ENCODE measurements around the gene TAP2.

Gene TAP2

GRCh38 chr6:32796848-32797776 lies 41.4 kb downstream of the TAP2 start:
- H3K36me3 ChIP-seq (ENCODE audit: control insufficient read depth, insufficient read depth, low read length), result no peaks in the 10 kb centered on the region
- peaks cover 9% of the 10 kb centered on the region for H3K27me3 ChIP-seq (ENCODE audit: control insufficient read depth, insufficient read depth, low read length, poor library complexity, severe bottlenecking)
- no peak overlapping the region for H3K27ac ChIP-seq (ENCODE audit: insufficient read depth, low read depth, low read length, poor library complexity, severe bottlenecking)
- H3K4me3 ChIP-seq (ENCODE audit: insufficient read depth, low read depth, low read length), result no peak overlapping the region
- WGBS, 2 experiments, result 26 to 30% methylated on average over 30 of the region's 30 CpGs
- no peaks in the 10 kb centered on the region for H3K4me1 ChIP-seq (ENCODE audit: control insufficient read depth, insufficient read depth, low read length)
- H3K9me3 ChIP-seq (ENCODE audit: control insufficient read depth, low read length), result no peaks in the 10 kb centered on the region

- no peaks in the 10 kb centered on the region for H3K9me3 ChIP-seq (ENCODE audit: control insufficient read depth, low read length)
- H3K36me3 ChIP-seq (ENCODE audit: control insufficient read depth, insufficient read depth, low read length), result no peaks in the 10 kb centered on the region
- no peak overlapping the region for H3K4me3 ChIP-seq (ENCODE audit: insufficient read depth, low read depth, low read length)
- H3K4me1 ChIP-seq (ENCODE audit: control insufficient read depth, insufficient read depth, low read length), result no peaks in the 10 kb centered on the region
- peaks cover 9% of the 10 kb centered on the region for H3K27me3 ChIP-seq (ENCODE audit: control insufficient read depth, insufficient read depth, low read length, poor library complexity, severe bottlenecking)
- 88 to 95% methylated on average over 2 of the region's 2 CpGs for WGBS, 2 experiments
- no peak overlapping the region for H3K27ac ChIP-seq (ENCODE audit: insufficient read depth, low read depth, low read length, poor library complexity, severe bottlenecking)
Measured at GRCh38 chr6:32794510-32794909, 44.0 kb downstream of the TAP2 start.

- 79 to 85% methylated on average over 3 of the region's 3 CpGs for WGBS, 2 experiments
- H3K27me3 ChIP-seq (ENCODE audit: control insufficient read depth, insufficient read depth, low read length, poor library complexity, severe bottlenecking), result peaks cover 9% of the 10 kb centered on the region
- H3K4me3 ChIP-seq (ENCODE audit: insufficient read depth, low read depth, low read length), result no peak overlapping the region
- H3K27ac ChIP-seq (ENCODE audit: insufficient read depth, low read depth, low read length, poor library complexity, severe bottlenecking), result no peak overlapping the region
- H3K4me1 ChIP-seq (ENCODE audit: control insufficient read depth, insufficient read depth, low read length), result no peaks in the 10 kb centered on the region
- no peaks in the 10 kb centered on the region for H3K9me3 ChIP-seq (ENCODE audit: control insufficient read depth, low read length)
- H3K36me3 ChIP-seq (ENCODE audit: control insufficient read depth, insufficient read depth, low read length), result no peaks in the 10 kb centered on the region
Measured at GRCh38 chr6:32792901-32793435, 45.6 kb downstream of the TAP2 start.

DNA sequence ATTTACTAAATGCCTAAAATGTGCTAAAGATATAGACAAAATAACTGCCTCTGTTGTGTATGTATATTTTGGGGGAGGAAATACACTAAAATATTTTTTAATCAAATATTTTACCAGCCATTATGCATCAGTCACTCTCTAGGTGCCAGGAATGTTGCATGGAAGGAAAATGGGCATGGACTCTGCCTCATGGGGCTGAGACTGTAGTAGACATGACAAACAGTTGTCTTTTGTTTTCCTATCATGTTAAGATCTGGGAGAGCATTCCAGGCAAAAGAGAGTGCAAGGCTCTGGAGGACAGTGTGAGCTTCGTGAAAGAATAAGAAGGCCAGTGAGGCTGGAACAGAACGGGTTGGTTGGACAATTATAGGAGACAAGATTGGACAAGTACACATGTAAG lies 48.2 kb downstream of the TAP2 start:
- WGBS, 2 experiments, result 78 to 84% methylated on average over 2 of the region's 2 CpGs
- no peak overlapping the region for H3K27ac ChIP-seq (ENCODE audit: insufficient read depth, low read depth, low read length, poor library complexity, severe bottlenecking)
- no peak overlapping the region for H3K4me3 ChIP-seq (ENCODE audit: insufficient read depth, low read depth, low read length)
- H3K4me1 ChIP-seq (ENCODE audit: control insufficient read depth, insufficient read depth, low read length), result no peaks in the 10 kb centered on the region
- H3K27me3 ChIP-seq (ENCODE audit: control insufficient read depth, insufficient read depth, low read length, poor library complexity, severe bottlenecking), result peaks cover under 1% of the 10 kb centered on the region
- no peaks in the 10 kb centered on the region for H3K36me3 ChIP-seq (ENCODE audit: control insufficient read depth, insufficient read depth, low read length)
- H3K9me3 ChIP-seq (ENCODE audit: control insufficient read depth, low read length), result no peaks in the 10 kb centered on the region

All from ectodermal cell (in vitro differentiated cells).